NCI-H345 treated with DMSO at 0.1 percent for 48 hours (cell line): ENCODE measurements around the gene GET4.

Source experiments
- DNase-seq: peaks from one replicate; lab custom pipeline; 2025; ENCODE audit not compliant: unreplicated experiment; lab: John Stamatoyannopoulos, UW

Gene GET4

DNA sequence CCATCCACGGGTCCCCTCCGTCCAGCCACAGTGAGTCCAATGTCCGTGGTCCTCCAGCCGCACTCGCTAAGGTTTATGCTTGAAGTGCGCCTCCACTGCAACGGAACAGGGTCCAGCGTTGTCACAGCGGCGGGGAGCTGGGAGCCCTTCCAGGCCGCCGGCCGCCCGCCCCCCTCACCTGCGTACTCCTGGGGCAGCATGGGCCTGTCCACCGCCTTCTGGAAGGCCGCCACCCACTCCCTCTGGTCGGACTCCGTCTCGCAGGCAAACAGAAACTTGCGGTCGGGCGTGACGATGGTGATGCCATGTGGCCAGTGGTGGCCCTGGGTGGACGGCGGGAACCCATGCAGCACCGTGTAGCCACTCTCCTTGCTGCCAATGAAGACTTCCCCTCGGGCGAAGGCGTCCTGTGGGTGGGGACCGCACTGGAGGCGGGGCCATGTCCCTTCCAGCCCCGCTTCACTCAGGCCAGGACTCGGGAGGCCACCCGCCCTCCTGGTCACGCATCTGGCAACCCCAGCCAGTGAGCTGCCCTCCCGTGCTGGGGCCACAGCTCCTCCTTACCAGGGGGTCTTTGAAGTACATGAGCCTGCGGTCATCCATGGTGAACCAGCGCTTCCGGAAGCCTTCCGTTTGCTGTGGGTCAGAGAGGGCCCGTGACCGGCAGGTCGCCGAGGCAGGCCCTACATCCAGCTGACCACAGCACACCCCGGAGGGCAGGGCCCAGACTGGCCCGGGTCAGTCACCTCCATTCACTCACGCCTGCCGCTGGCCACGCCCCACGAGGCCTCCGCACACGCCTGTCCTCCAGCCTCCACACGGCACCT lies 22.7 kb downstream of the GET4 start:
- no peak for DNase-seq

DNA sequence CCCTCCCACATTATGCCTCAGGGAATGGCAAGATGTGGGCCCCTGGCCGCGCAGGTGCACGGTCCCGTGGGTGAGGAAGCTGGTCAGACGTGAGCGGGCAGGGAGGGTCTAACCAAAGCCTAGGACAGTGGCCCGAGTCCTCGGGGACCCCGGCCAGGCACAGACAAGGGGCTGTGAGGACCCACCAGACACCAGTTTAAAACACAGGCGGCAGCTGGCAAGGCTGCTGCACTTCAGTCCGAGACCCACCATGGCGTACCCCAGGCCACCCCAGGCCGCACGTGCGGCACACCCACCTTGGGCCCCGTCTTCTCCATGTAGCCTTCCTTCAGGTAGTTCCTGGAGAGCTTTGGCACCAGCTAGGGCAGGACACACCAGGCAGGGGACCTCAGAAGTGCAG lies 23.5 kb downstream of the GET4 start:
- no peak for DNase-seq

DNA sequence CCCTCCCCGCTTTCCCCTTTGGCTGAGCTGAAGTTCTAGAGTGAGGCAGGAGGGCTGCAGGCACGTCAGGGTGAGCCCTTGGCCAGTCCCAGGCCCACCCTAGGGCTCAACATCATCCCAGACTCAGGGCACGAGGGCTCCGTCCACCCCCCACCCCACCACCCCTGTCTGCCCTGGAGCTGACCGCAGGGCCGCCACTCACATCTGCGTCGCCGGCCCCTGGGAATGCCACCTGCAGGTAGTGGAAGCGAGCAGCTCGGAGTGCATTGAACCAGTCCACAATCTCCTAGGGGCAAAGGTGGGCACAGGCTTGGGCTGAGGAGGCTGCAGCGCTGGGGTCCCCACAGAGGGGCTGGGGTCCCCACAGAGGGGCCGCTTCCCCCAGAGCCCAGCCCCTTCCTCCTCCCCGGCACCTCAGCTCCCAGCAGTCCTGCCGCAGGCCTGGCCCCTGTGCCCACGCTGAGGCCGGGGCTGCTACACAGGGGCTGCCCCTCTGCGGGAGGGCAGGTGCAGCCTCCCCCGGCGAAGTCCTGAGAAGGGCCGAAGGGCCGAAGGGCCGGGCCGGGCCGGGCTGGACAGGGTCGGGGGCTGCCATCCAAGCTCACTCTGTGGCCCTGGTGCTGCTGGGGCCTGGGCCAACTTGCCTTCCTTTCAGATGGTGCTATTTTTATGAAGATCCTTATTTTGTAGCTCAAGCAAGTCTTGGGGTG lies 24.1 kb downstream of the GET4 start:
- no peak for DNase-seq

DNA sequence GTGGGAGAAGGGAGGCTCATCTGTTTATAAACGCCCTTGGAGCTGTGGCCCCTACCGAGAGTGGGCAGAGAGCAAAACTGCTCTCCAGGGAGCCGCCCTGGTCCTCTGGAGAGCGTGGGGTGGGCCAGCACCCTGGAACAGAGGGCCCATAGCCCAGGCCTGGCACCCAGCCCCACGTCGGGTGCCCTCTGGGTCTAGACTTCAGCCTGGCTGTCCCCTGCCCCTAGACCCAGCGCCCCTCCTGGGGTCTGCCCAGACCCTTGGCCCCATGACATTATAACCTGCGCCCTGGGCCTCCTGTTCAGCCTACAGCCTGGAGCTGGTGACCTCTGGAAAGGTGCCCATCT lies 24.7 kb downstream of the GET4 start:
- DNase-seq, result no peak

DNA sequence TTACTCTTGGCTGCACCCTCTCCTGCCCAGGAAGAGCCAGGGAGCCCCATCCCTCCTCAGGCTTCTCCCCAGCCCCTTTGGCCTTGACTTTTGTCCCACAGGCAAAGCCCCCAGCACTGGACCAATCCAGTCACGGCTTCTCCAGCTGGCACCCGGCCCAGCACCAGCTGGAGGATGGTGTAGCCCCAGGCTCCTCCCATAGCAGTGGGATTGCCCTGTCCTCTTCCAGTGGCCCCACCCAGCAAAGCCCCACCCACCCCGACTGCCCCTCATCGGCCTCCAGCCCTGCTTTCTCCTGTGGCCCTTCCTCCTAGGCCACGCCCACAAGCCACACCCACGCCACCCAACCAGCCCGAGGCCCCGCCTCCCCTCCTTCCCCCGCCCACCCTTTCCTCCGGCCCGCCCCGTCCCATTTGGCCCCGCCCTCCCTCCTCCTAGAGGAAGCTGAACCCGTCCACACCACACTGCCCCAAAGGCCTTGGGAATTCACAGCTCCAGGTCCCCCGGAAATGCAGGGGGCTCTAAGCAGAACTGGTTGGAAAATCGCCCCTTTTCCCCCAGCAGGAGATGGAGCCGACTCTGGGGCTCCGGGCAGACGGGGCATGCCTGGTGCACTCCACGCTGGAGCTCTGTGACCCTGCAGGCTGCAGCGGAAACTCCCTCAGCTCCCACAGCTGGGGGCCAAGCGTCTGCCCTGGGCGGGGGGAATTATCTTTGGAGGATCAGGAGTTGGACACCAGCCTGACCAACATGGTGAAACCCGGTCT lies 25.2 kb downstream of the GET4 start:
- DNase-seq, result peak; percentile 31

DNA sequence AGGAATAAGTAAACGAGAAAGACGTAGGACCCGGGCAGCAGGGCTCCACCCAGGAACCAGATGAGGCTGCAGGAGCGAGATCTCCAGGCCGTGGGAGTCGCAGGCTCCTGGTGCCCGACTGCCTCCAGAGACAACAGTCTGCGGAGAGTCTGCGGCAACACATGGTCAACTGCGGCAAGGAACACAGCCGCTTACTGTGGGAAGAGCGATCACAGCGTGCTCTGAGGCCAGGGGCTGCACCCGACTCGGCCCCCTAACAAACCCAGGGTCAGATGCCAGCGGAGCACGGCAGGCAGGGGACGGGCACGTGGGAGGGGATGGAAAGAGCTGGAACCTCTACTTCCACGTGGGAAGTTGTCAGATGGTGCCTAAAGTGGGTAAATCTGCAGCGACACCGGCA lies 26.6 kb downstream of the GET4 start:
- no peak for DNase-seq

DNA sequence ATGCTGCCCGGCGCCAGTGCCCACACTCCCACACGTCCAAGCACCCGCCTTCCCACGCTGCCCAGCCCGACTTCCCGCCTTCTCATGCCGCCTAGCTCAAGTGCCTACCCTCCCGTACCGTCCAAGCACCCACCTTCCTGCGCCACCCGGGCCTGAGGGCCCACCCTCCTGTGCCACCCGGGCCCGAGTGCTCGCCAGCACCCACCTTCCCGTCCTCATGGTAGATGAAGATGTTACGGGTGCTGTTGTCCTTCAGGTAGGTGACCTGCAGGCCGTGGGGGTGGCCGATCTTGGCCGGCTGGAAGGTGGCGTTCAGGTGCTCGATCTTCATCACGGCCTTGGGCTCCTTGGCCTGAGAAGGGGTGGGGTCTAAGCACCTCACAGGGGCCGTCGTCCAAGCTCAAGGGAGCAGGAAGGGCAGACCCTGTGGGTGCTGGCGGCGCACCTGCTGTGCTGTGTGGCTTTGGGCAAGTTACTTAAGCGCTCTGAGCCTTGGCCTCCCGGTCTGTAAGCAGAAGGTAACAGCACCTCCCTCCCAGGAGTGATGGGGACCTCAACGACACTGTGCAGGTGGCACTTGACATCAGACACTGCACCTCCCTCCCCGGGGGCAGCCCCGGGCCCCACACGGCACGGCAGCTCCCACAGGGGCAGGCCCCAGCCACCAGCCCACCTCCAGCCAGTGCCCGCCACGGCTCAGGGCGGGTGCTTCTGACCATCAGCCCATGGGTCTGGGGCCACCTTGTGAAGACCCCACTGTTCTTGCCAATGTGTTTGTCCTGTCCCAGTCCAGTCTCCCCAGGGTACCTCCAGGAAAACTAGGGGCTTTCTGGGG lies 27.8 kb downstream of the GET4 start:
- DNase-seq, result no peak

DNA sequence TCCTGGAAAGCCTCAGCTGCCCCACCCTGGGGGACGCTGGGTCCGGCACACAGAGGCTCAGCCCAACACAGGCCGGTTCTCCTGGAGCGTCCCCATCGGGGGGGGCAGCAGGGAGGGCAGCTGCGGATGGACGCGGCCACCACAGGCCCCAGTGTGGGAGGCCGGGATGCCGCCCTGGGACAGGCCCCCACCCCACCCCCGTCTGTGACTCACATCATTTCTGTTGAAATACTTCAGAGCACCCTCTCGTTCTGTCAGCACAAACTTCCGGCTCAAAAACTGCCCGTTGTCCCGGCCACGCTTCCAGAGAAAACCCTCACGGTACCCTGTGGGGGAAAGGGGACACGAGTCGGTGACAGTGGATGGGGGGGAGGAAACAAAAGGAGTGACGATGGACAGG lies 28.5 kb downstream of the GET4 start:
- no peak for DNase-seq

DNA sequence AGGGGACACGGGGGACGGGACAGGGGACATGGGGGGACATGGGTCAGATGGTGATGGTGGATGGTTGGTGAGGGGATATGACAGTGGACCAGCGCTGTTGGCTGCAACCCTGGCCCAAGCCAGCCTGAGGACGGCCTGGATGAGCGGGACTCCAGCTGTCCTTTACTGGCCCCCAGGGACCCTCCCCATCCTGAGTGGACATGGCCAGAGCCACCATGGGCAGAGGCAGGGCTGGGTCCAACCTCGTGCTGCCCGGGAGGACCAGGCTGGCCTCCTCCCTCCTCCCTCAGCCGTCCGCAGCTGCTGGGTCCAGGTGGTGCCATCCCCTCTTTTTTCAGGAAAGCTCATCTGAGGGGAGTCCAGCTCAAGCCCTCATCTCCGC lies 30.4 kb downstream of the GET4 start:
- no peak for DNase-seq

DNA sequence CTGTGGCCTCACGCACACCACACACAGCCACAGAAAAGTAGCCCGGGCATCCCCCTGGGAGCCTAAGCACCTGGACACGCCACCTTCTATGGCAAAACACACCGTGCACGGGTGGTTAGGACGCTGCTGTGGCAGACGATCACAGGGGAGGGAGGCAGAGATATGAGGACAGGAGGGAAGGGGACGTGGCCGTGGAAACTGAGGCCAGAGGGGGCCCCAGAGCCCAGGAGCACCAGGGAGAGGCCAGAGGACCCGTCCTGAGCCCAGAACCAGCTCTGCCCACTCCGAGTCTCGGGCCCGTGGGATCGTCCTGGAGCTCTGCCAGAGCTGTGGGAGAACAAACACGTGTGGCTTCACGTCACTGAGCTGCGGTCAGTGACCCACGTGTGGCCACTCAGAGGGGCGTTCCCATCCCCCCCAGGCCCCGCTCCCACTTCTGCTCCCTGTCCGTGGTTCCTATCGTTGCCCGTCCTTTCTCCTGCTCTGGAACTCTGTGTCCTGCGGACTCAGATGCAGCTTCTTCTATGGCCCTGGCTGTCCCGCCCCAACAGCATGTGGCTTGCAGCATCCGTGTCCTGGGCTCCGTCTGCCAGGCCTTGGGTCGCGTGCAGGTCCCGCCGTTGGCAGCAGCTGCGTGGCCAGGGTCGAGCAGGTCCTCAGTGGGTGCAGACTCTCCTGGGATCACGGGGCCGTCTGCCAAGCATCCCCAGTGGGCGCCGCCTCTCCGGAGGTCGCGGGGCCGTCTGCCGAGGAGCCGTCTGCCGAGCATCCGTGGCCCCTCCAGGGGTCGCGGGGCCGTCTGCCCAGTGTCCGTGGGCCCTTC lies 31.0 kb downstream of the GET4 start:
- no peak for DNase-seq

DNA sequence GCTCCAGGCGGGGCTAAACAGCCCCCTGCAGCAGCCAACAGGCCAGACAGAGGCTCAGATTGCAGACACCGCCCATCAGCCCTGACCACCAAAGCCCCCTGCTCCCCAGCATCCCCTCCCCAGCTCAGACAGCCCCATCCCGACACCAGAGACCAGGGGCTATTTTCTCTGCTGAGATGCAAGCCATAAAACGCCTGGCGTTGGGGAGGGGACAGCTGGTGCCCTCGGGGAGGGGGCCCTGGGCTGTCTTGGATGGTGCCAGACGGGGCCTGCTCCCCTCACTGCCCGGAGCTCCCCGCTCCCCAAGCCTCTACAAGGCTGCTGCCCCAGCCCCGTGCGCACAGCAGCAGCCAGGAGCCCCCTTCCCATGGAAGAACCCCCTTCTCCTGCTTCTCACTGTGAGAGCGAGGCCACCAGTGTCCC lies 31.8 kb downstream of the GET4 start:
- no peak for DNase-seq

DNA sequence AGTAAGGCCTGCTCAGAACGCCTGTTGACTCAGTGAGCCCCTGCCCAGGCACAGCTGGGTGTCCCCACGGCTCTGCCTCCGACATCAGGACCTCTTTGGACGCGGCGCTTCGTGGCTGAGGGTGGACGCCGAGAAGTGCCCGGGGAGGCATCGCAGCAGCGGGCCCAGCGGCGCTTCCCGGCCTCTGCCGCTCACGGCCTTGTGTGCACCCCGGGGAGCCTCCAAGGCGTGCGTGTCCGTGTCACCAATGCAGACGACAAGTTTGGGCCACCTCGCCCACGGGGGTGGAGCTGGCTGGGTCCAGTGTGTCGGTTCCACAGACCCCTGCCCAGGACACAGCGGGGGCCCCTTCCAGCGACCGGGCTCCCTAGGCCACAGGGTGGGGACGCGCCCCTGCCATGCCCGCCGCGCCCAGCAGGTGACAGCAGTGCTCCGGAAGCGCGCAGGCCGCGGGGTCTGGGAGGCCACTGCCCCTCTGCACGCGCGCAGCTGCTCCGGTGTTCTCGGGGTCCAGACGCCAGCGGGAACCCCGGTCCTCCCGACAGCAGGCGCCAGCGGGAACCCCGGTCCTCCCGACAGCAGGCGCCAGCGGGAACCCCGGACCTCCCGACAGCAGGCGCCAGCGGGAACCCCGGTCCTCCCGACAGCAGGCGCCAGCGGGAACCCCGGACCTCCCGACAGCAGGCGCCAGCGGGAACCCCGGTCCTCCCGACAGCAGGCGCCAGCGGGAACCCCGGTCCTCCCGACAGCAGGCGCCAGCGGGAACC lies 32.4 kb downstream of the GET4 start:
- peak; percentile 12 for DNase-seq

DNA sequence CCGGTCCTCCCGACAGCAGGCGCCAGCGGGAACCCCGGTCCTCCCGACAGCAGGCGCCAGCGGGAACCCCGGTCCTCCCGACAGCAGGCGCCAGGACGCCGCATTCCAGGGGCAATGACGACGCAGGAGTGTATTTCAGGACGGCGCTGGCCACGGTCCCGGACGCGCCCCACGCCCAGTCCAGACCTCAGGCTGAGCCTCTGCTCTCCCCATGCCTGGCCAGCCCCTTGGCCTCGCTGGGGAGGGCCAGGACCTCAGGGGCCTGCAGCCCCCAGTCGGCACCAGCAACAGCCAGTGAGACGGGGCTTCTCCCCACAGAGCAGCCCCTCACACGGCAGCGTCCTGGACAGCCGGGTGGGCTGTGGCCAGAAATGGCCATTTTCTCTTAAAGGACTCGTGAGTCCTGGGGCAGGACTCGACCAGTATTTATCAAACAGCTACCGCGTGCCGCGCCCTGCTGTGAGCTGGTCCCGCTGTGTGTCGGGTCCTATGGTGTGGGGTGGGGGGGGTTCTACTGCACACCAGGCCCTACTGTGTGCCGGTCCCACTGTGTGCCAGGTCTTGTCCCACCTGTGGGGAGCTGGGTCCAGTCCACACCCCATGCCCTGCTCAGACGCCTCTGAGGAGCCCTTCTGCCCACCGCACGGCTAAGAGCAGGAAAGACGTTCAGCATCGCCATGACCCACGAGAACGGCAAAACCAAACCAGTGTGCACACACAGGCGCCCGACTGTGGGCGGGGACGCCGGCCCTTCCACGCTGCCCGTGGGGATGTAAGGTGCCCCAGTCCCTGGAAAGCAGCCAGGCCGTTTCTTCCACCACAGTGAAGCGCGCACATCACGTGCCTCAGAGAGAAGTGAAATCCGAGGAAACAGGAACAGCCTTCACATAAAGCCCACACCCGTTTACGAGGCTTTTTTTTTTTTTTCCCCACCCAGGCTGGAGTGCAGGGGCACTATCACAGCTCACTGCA lies 33.3 kb downstream of the GET4 start:
- DNase-seq, result no peak

DNA sequence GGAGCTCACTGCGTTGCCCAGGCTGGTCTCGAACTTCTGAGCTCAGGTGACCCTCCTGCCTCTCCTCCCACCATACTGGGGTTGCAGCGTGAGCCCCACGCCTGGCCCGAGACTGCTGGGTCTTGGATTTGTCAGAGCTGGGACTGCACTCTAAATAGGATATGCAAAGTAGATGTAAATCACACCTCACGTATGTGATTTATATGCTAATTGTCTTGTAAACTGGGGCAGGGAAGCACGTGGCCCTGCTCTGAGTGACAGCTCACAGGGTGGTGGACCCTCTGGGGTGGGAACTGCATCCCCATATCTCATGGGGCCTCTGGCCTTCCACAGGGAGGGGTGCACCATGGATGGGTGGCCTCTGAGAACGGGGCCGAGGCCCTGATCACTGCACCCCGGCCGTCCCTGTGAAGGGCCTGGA lies 34.1 kb downstream of the GET4 start:
- DNase-seq, result no peak

DNA sequence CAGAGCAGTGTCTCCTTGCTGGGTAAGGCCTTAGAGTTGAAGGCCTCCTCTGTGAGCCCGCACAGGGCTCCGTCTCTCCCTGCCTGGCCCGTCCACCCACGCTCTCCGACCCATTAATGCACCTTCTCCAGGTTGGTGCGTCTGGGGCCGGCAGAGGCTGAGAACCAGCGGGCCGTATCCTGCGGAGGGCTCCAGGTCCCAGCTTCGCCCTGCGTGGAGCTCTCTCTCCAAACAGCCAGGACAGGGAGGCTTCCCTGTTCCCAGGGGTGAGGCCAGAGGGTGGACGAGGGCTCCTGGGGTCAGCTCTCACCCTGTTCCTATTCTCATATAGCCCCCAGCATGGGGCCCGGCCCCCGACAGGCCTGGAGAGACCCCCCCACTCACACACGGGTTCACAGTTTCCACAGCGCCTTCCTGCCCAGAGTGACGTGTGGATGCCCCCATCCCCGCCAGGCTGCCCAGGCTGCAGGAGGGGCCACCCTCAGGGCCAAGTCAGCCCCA lies 34.6 kb downstream of the GET4 start:
- DNase-seq, result no peak

DNA sequence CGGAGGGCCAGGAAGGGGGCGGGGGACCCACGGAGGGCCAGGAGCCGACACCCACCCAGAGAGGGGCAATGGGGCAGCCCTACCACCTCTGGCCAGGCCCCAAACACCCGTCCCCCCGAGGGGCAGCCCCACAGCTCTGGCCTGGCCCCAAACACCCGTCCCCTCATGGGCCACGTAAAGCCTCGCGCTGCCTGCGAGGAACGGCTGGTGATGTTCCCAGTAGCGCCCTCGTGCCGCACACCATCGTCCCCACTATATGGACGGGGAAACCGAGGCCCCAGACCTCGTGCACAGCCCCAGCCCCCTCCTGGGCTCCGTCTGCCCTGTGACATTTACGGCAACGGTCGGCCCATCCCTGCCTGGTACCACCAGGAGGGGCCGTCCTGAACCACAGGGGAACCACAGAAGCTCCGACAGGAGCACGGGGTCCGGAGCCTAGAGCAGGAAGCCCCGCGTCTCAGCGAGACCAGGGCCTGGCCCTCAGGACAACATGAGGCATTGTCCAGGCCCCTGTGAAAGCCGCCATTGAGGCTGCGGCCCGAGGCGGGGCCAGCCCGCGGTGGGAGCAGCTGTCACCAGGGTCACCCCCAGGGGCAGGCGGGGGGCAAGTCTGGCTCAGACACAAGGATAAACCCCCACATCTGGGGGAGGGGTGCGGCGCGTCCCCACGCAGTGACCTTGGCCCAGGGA lies 35.6 kb downstream of the GET4 start:
- no peak for DNase-seq

DNA sequence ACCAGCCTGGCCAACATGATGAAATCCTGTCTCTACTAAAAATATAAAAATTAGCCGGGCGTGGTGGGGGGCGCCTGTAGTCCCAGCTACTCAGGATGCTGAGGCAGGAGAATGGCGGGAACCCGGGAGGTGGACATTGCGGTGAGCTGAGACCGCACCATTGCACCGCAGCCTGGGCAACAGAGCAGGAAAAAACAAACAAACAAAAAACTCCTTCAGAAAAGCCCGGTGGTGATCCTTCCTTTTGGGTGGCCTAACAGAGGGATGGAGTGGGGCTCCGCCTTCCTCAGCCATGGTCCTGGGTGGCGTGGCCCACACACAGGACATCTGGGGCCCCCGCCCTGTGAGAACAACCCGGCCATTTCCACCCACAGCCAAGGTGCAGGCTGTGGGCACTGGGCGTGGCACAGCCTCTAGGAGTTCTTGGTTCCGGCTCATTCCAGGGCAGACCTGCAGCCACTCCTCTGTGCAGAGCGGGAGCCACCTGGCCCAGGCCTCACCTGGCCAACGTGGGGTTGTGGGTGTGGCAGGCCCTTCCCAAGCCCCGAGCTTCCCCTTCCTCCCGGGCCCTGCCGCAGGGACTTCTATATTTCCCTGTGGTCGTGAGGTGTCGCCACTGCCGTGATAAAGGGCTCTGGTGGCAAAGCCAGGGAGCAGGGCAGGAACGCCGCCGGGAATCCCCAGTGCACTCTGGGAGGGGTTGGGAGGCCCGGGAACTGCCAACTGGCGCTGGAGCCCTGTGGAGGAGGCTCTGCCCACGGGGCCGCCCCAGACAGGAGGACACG lies 37.6 kb downstream of the GET4 start:
- DNase-seq, result no peak
